ENCODE measurements around the gene SORCS3.

Gene SORCS3

DNA sequence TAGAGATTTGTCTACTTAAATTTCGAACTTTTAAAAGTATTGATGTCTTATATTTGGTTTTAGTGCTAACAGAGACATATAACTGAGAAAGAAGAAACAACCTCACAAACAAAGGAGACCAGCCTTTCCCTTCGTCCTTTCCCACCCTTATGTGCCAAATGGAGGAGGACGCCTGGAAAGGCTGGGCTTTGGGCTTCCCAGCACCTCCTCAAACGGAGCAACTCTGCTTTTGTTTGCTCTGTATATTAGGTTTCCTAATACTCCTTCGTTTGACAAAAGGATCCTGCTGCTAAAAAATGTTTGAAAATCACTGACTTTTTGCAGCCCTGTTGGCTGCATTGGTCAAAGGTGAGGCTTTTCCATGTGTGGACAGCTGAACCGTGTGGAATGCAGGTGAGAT lies 471.8 kb downstream of the SORCS3 start:
- DNase-seq (ENCODE audit: low read depth), result no peak

GRCh38 chr10:105113666-105114065 lies 472.6 kb downstream of the SORCS3 start:
- DNase-seq (ENCODE audit: low read depth), result no peak

GRCh38 chr10:105121743-105122142 lies 480.7 kb downstream of the SORCS3 start:
- no peak for DNase-seq (ENCODE audit: low read depth)

DNA sequence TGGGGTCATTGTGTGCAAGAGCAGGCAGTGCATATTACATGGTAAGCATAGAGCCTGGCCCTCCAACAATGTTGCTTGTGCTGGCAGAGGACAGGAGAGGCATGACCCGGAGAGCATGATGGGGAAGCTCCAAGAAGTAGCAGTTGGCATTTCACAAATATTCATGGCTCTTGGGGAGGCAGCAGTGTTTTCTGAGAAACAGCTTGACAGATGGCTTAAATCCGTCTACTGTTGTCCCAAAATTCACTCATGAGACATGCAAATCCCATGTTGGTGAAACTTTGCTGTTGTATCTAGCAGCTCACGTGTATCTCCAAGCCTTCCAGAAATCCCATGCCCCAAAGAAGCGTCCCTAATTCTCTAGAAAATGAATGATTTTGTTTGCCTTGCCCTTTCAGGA lies 487.0 kb downstream of the SORCS3 start:
- DNase-seq (ENCODE audit: low read depth), result no peak

DNA sequence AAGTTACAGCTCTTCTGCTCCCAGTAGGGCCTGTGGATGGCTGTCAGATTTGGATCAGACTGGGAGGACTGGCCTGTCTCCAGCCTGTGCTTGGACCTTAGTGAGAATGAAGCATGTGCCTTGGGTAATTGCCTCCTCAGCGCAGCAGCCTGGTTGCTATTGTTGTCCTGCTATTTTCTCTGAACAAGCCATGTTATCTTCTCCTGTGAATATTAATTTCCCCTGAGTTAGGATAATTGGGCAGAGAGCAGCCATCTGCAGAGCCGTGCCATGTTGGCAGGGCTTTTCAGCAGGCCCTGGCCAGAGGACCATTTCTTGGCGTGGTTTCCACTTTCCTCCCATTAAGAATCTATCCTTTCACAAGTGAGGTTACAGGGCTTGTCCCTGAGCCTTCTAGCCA lies 497.3 kb downstream of the SORCS3 start:
- no peak for DNase-seq (ENCODE audit: low read depth)

- DNase-seq (ENCODE audit: low read depth), result no peak
Measured at GRCh38 chr10:105139363-105139896, 498.3 kb downstream of the SORCS3 start.

- DNase-seq (ENCODE audit: low read depth), result no peak
Measured at GRCh38 chr10:105140600-105140999, 499.5 kb downstream of the SORCS3 start.

DNA sequence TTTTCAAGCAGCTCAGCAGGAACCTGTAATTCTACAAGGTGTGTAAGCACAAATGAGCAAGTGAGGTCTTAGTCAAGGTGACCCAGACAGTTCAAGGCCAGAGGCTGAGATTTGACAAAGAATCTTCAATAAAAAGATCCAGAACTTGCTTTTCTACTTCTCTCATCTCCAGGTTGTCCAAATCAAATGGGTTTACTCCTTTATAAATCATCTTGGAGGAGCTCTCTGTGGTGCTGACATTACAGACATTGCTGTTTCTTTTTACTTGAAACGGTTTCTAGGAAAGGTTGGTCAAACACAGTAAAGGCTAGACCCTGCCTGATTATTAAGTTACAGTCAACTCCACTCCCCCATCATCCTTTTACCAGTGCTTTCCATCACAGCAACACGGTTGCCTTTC lies 504.6 kb downstream of the SORCS3 start:
- no peak for DNase-seq (ENCODE audit: low read depth)

DNA sequence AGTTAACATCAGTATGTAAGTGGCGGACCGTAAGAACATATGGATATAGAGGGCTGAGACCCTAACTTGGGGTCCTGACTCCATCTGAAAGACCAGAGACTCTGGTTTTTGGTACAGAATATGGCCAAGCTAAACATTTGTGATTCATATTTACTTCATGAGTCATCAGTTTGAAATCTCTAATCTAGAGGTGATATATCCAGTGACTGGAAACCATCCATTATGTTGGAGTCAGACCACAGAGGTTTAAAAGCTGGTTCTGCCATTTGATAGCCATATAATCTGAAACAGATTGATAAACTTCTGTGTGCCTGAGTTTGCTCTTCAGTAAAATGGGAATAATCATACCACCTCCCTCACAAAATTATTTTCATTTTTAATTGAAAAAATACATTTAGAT lies 505.3 kb downstream of the SORCS3 start:
- no peak for DNase-seq (ENCODE audit: low read depth)

GRCh38 chr10:105148456-105148855 lies 507.4 kb downstream of the SORCS3 start:
- DNase-seq (ENCODE audit: low read depth), result no peak

GRCh38 chr10:105148921-105149320 lies 507.8 kb downstream of the SORCS3 start:
- DNase-seq (ENCODE audit: low read depth), result no peak

GRCh38 chr10:105149371-105149891 lies 508.3 kb downstream of the SORCS3 start:
- no peak for DNase-seq (ENCODE audit: low read depth)

GRCh38 chr10:105150259-105150880 lies 509.3 kb downstream of the SORCS3 start:
- no peak for DNase-seq (ENCODE audit: low read depth)

DNA sequence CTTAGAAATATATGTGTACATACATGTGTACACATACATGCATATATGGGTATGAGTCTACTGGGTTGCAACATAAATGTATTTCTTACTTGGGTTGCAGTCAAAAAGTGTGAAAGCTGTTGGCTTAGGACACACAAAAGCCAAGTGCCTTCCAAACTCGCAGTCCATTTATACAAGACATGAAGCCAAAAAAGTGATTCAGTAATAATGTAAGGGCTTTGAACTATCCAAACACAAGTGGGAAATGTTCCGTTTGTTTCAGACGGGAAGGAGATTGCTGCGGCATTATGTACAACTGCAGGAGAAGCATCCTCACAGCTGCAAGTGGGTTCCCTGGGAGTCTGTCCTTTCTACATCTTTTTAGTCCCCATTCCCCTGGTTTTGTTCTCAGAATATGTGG lies 513.6 kb downstream of the SORCS3 start:
- no peak for DNase-seq (ENCODE audit: low read depth)

- no peak for DNase-seq (ENCODE audit: low read depth)
Measured at GRCh38 chr10:105159268-105159667, 518.2 kb downstream of the SORCS3 start.

DNA sequence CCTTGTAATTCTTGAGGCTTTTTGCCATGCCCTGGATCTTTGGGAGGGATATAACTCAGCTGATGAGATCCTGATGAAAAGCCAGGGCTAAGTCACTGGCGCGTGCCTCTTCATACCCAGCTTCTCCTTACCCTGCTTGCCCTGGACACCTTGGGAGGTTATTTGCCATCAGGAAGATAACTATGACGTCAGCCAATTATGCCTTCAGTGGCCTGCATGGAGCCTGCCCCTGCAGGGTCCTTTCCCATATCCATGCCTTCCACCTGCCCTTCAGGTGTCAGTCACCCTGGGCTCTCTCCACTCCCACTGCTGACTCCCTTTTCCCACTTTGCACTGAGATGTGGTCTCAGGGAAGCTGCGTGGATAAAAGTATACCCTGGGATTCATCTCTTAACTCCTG lies 520.1 kb downstream of the SORCS3 start:
- no peak for DNase-seq (ENCODE audit: low read depth)

- DNase-seq (ENCODE audit: low read depth), result no peak
Measured at GRCh38 chr10:105161767-105162166, 520.7 kb downstream of the SORCS3 start.

DNA sequence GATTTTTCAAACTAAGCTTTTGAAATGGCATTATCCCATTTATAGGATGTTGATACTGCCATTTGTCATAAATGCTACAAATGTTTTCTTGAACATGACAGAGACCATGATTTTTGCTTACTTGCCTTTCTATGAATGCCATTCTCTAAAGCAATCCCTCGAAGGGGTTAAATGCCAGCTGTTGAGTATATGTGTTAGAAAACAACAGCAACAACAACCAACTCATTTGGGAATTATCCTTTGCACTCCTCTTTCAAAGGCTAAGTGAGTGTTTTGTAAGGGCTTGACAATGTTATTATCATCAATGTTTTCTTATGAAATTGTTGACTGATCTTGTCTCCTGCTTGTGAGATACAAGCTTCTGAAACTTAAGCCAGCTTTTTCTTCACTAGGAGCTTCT lies 529.4 kb downstream of the SORCS3 start:
- DNase-seq (ENCODE audit: low read depth), result no peak

DNA sequence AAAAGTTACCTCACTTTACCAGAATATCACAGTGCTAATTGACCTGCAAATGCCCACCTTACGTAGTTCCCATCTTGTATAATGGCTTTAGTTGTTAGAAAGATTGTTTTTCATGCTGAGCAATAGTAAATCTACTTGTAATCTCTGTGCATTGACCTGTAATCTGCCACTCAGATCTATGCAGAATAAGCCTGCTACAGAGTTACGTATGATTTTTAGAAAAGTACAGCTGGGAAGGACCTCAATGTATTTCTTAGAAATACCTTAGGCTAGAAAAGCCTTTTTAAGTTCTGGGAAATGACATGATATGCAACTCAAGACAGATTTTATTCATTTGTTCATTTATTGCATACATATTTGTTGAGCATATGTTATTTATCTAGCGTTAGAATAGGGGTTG lies 530.9 kb downstream of the SORCS3 start:
- no peak for DNase-seq (ENCODE audit: low read depth)

GRCh38 chr10:105181626-105182025 lies 540.5 kb downstream of the SORCS3 start:
- DNase-seq (ENCODE audit: low read depth), result no peak

DNA sequence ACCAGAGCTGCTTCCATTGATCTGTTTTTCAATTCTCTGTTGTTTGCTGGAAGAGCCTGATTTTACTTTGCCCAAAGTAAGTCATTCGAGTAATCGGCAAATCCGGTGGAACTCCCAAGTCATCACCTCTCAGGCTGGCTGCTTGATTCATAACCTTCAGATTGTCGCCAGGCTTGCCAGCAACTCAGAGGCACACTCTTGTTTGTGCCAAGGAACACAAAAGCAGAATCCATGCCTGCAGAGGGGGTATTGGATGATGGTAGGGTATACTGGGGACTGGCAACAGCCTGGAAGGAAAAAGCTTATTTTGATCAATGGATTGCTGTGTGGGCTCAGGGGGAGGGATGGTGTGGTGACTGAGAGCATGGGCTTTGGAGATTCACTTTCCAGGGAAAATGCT lies 542.4 kb downstream of the SORCS3 start:
- no peak for DNase-seq (ENCODE audit: low read depth)

DNA sequence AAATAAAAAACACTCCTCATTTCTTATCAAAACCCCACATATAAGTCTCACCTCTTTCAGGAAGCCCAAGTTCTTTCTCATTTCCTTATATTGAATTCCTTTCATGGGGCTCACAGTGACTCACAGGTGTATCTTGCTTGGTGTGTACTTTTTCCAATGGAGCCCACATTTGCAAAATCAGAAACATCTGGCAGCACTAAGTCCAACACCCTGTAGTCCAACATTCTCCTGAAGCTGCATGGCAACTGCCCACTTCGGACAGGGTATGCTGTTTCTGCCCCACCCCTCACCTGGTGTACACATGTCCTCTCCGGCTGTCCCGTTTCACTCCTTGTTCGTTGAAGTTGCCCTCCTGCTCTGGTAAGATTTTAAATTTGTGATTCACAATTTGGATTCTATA lies 544.1 kb downstream of the SORCS3 start:
- no peak for DNase-seq (ENCODE audit: low read depth)

- DNase-seq (ENCODE audit: low read depth), result no peak
Measured at GRCh38 chr10:105187243-105187642, 546.2 kb downstream of the SORCS3 start.

Data from stimulated activated CD4-positive, alpha-beta T cell treated with anti-CD3 and anti-CD28 coated beads, Interleukin-2, amount 100 ng/mL, for 4 hours (primary cell).